ENCODE data around the gene NKD2.

DNA sequence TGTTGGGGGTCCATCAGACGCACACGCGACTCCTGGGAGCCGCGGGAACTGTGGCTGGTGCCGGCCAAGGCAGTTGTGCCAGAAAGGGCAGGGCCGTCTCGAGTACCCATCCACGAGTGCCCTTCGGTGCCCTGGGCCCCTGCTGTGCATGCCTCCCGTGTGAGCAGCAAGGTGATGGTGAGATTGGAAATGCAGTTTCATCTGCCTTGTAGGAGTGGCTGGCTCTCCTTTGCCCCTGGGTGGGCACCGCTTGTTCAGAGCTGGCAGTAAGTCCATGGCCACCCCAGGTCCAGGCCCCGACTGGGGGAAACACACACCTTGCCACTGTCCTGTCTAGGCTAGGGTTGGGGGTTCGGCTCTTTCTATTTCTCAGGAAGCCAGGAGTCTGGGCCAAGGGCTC, 5.7 kb downstream of the NKD2 start:
- TF ChIP-seq, protein P1, sequence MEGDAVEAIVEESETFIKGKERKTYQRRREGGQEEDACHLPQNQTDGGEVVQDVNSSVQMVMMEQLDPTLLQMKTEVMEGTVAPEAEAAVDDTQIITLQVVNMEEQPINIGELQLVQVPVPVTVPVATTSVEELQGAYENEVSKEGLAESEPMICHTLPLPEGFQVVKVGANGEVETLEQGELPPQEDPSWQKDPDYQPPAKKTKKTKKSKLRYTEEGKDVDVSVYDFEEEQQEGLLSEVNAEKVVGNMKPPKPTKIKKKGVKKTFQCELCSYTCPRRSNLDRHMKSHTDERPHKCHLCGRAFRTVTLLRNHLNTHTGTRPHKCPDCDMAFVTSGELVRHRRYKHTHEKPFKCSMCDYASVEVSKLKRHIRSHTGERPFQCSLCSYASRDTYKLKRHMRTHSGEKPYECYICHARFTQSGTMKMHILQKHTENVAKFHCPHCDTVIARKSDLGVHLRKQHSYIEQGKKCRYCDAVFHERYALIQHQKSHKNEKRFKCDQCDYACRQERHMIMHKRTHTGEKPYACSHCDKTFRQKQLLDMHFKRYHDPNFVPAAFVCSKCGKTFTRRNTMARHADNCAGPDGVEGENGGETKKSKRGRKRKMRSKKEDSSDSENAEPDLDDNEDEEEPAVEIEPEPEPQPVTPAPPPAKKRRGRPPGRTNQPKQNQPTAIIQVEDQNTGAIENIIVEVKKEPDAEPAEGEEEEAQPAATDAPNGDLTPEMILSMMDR (IDR thresholded peaks at IDR 0.05; ENCODE audit: insufficient read depth, low read length, poor library complexity, severe bottlenecking) = no peak
- TF ChIP-seq EZH2phosphoT487 (conservative IDR thresholded peaks at IDR 0.05; ENCODE audit: low read length) = no peak
